Tibial artery (tissue), 4 donors: Measurements from ENCODE around the gene NIP7.

ENCODE experiments used
- DNase-seq, 2 donors: peaks; one replicate each; pipeline ENCODE4 v3.0.0-alpha.2; 2019
- H3K27ac ChIP-seq, 2 donors: fragments of 200-600 bp; sonication (generic) in 1 of 2; 1 replicate in 1 of 2; 2 replicates in 1 of 2; pipeline ENCODE4 v1.5.1; 2018 to 2019; ENCODE audit warnings: mild to moderate bottlenecking in 1 of 2
- H3K27me3 ChIP-seq, 2 donors: fragments of 200-600 bp; sonication (generic) in 1 of 2; one replicate each; pipeline versions ENCODE4 v1.5.1 to v1.6.0; 2016 to 2019
- H3K36me3 ChIP-seq, 3 donors: fragments of 200-600 bp; sonication (generic) in 2 of 3; one replicate each; pipeline ENCODE4 v1.5.1; 2016 to 2019; ENCODE audit warnings: mild to moderate bottlenecking in 2 of 3
- H3K4me1 ChIP-seq, 4 donors: fragments of 200-600 bp; sonication (generic) in 2 of 4; 1 replicate in 3 of 4; 2 replicates in 1 of 4; pipeline ENCODE4 v1.5.1; 2016 to 2019
- H3K4me3 ChIP-seq, 2 donors: fragments of 200-600 bp; sonication (generic) in 1 of 2; 1 replicate in 1 of 2; 2 replicates in 1 of 2; pipeline ENCODE4 v1.5.1; 2018 to 2019; ENCODE audit warnings: mild to moderate bottlenecking in 2 of 2
- H3K9me3 ChIP-seq, 3 donors: fragments of 200-600 bp; sonication (generic) in 1 of 3; one replicate each; pipeline ENCODE4 v1.5.1; 2016 to 2019
- CTCF ChIP-seq, 2 experiments: fragments of 200-600 bp in 1 of 2; fragments of 450-650 bp in 1 of 2; IDR thresholded peaks; one replicate each; pipeline ENCODE4 v1.5.1; 2017 to 2019; ENCODE audit warnings: antibody characterized with exemption in 2 of 2, mild to moderate bottlenecking in 1 of 2, moderate library complexity in 1 of 2
- intact Hi-C: fragments of 100-400 bp; cut with DNase I; formaldehyde crosslinking; loops from one replicate; pipeline ENCODE4 v1.15.0; 2023; ENCODE audit warnings: low total_unique reads

Gene NIP7

GRCh38 chr16:69373019-69373418, 33.4 kb downstream of the NIP7 start:
- no peaks in the 10 kb centered on the region for H3K4me1 ChIP-seq
- no peaks in the 10 kb centered on the region for H3K27me3 ChIP-seq
- intact Hi-C loops, result no loop called here
- H3K36me3 ChIP-seq, result peaks cover 29 to 76% (median 42%) of the 10 kb centered on the region in 3 donors
- no peak for TF ChIP-seq CTCF (IDR thresholded peaks at IDR 0.05)
- no peak overlapping the region for H3K4me3 ChIP-seq
- no peaks in the 10 kb centered on the region for H3K9me3 ChIP-seq
- DNase-seq, result no peak
- no peak overlapping the region for H3K27ac ChIP-seq

GRCh38 chr16:69376393-69377059, 37.0 kb downstream of the NIP7 start:
- no peak for DNase-seq
- Histone ChIP-seq H3K4me1 (no peaks in the 10 kb centered on the region), H3K9me3 (no peaks in the 10 kb centered on the region), H3K4me3 (no peak overlapping the region), H3K27me3 (no peaks in the 10 kb centered on the region), H3K27ac (no peak overlapping the region), H3K36me3 (peaks cover 21 to 76% (median 26%) of the 10 kb centered on the region in 3 donors)
- intact Hi-C loops, result no loop called here
- no peak for TF ChIP-seq CTCF (IDR thresholded peaks at IDR 0.05)

GRCh38 chr16:69378036-69378435, 38.5 kb downstream of the NIP7 start:
- no peak for DNase-seq
- no peak for TF ChIP-seq CTCF (IDR thresholded peaks at IDR 0.05)
- Histone ChIP-seq H3K4me1 (no peaks in the 10 kb centered on the region), H3K27me3 (no peaks in the 10 kb centered on the region), H3K27ac (no peak overlapping the region), H3K9me3 (no peaks in the 10 kb centered on the region), H3K36me3 (peaks cover 31 to 77% (median 34%) of the 10 kb centered on the region in 3 donors), H3K4me3 (no peak overlapping the region)
- intact Hi-C loops, result no loop called here

GRCh38 chr16:69378760-69379159, 39.2 kb downstream of the NIP7 start:
- TF ChIP-seq CTCF (IDR thresholded peaks at IDR 0.05), result no peak
- intact Hi-C loops, result no loop called here
- no peak overlapping the region for H3K27ac ChIP-seq
- no peaks in the 10 kb centered on the region for H3K27me3 ChIP-seq
- DNase-seq, result no peak
- peaks cover 31 to 79% (median 41%) of the 10 kb centered on the region in 3 donors for H3K36me3 ChIP-seq
- peaks cover 0 to 4% (median 0%) of the 10 kb centered on the region in 4 donors for H3K4me1 ChIP-seq
- H3K9me3 ChIP-seq, result no peaks in the 10 kb centered on the region
- no peak overlapping the region for H3K4me3 ChIP-seq

- Histone ChIP-seq H3K4me3 (no peak overlapping the region), H3K36me3 (peaks cover 27 to 72% (median 42%) of the 10 kb centered on the region in 3 donors), H3K27me3 (no peaks in the 10 kb centered on the region), H3K9me3 (no peaks in the 10 kb centered on the region), H3K4me1 (peaks cover 0 to 20% (median 11%) of the 10 kb centered on the region in 4 donors), H3K27ac (no peak overlapping the region)
- TF ChIP-seq CTCF (IDR thresholded peaks at IDR 0.05), result no peak
- DNase-seq, result no peak
- intact Hi-C loops, result no loop called here
These were observed 41.7 kb downstream of the NIP7 start for GRCh38 chr16:69381231-69381630.
